ENCODE results near the gene CEP120. TPM values are rescaled to one million over a fixed set of nuclear protein-coding genes. Genes with fewer than 3 reads are reported as not detected.
"Not testable (repeated sequence)": the region's sequence is repeated elsewhere in the genome, so short reads cannot be mapped to it uniquely, and the experiment has no call there.

Gene CEP120
- total and polyA plus RNA-seq, 8 donors, result 3.5 to 27.5 (median 4.9) TPM

GRCh38 chr5:123436201-123436600, 13.0 kb upstream of the CEP120 start:
- H3K27me3 ChIP-seq, result no peaks in the 10 kb centered on the region
- H3K36me3 ChIP-seq, result no peaks in the 10 kb centered on the region
- no peaks in the 10 kb centered on the region for H3K9me3 ChIP-seq
- no peak overlapping the region for H3K4me3 ChIP-seq
- DNase-seq, result no peak
- TF ChIP-seq, protein P1, sequence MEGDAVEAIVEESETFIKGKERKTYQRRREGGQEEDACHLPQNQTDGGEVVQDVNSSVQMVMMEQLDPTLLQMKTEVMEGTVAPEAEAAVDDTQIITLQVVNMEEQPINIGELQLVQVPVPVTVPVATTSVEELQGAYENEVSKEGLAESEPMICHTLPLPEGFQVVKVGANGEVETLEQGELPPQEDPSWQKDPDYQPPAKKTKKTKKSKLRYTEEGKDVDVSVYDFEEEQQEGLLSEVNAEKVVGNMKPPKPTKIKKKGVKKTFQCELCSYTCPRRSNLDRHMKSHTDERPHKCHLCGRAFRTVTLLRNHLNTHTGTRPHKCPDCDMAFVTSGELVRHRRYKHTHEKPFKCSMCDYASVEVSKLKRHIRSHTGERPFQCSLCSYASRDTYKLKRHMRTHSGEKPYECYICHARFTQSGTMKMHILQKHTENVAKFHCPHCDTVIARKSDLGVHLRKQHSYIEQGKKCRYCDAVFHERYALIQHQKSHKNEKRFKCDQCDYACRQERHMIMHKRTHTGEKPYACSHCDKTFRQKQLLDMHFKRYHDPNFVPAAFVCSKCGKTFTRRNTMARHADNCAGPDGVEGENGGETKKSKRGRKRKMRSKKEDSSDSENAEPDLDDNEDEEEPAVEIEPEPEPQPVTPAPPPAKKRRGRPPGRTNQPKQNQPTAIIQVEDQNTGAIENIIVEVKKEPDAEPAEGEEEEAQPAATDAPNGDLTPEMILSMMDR (IDR thresholded peaks at IDR 0.05), result no peak
- TF ChIP-seq EP300 (IDR thresholded peaks at IDR 0.05) (no peak), POLR2AphosphoS5 (IDR thresholded peaks at IDR 0.05) (no peak), POLR2A (IDR thresholded peaks at IDR 0.05) (no peak)
- intact Hi-C loops (cut with DNase I; ENCODE audit: low total_unique reads), result no loop called here
- no peak overlapping the region for H3K27ac ChIP-seq
- WGBS, 5 donors, result 75 to 100% (median 91%) methylated on average over 1 of the region's 1 CpG
- peaks cover 0 to 5% (median 0%) of the 10 kb centered on the region in 4 donors for H3K4me1 ChIP-seq

DNA sequence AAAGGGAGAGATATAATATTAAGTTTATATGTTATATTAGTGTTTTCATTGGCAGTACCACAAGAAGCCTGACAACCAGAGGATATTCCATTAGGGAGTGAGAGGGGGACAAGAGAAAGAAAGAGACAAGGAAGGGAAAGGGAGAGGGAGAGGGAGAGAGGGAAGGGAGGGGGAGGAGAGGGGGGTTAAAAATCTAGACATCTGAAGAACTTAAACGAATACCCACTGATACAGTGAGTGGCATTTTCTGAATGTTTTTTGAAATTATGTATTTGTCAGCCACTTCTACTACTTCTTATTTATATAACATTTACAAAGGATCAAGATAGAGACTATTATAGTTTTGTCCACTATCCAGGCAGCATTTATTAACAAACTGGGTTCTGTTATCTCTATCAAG, 11.6 kb upstream of the CEP120 start:
- H3K27me3 ChIP-seq, result no peaks in the 10 kb centered on the region
- no peak for DNase-seq
- 80 to 92% (median 89%) methylated on average over 1 of the region's 1 CpG for WGBS, 5 donors
- no peaks in the 10 kb centered on the region for H3K36me3 ChIP-seq
- intact Hi-C loops (cut with DNase I; ENCODE audit: low total_unique reads), result no loop called here
- no peaks in the 10 kb centered on the region for H3K9me3 ChIP-seq
- H3K27ac ChIP-seq, result no peak overlapping the region
- H3K4me1 ChIP-seq, result peaks cover 0 to 14% (median 2%) of the 10 kb centered on the region in 4 donors
- no peak overlapping the region for H3K4me3 ChIP-seq
- TF ChIP-seq POLR2A (IDR thresholded peaks at IDR 0.05) (no peak), EP300 (IDR thresholded peaks at IDR 0.05) (no peak), POLR2AphosphoS5 (IDR thresholded peaks at IDR 0.05) (no peak)
- TF ChIP-seq, protein P1 (IDR thresholded peaks at IDR 0.05), result no peak

- Histone ChIP-seq H3K4me3 (no peak overlapping the region), H3K27me3 (no peaks in the 10 kb centered on the region), H3K9me3 (no peaks in the 10 kb centered on the region), H3K4me1 (peaks cover 0 to 25% (median 14%) of the 10 kb centered on the region in 4 donors), H3K36me3 (no peaks in the 10 kb centered on the region), H3K27ac (no peak overlapping the region)
- WGBS, 5 donors, result 84 to 93% (median 90%) methylated on average over 2 of the region's 2 CpGs
- intact Hi-C loops (cut with DNase I; ENCODE audit: low total_unique reads), result no loop called here
- no peak for TF ChIP-seq EP300 (IDR thresholded peaks at IDR 0.05)
- TF ChIP-seq POLR2A (IDR thresholded peaks at IDR 0.05), result no peak
- no peak for TF ChIP-seq POLR2AphosphoS5 (IDR thresholded peaks at IDR 0.05)
- TF ChIP-seq, protein P1 (IDR thresholded peaks at IDR 0.05), result no peak
- DNase-seq, result no peak
Observed at GRCh38 chr5:123433596-123433995, 10.4 kb upstream of the CEP120 start.

DNA sequence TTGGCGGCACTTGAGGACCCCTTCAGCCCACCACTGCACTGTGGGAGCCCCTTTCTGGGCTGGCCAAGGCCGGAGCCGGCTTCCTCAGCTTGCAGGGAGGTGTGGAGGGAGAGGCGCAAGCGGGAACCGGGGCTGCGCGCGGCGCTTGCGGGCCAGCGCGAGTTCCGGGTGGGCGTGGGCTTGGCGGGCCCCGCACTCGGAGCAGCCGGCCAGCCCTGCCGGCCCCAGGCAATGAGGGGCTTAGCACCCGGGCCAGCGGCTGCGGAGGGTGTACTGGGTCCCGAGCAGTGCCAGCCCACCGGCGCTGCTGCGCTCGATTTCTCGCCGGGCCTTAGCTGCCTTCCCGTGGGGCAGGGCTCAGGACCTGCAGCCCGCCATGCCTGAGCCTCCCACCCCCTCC, 7.2 kb upstream of the CEP120 start:
- intact Hi-C loops (cut with DNase I; ENCODE audit: low total_unique reads); DNase-seq; H3K36me3 ChIP-seq; H3K9me3 ChIP-seq; H3K27me3 ChIP-seq; H3K4me3 ChIP-seq: not testable (repeated sequence)
- 92 to 96% (median 95%) methylated on average over 19 to 32 of the region's 32 CpGs for WGBS, 5 donors
- H3K27ac ChIP-seq, result peak overlapping the region in 1 of 5 donors; percentile 61
- peaks cover 0 to 22% (median 18%) of the 10 kb centered on the region in 4 donors for H3K4me1 ChIP-seq

- intact Hi-C loops (cut with DNase I; ENCODE audit: low total_unique reads), result no loop called here
- Histone ChIP-seq H3K4me1 (peaks cover 0 to 22% (median 18%) of the 10 kb centered on the region in 4 donors), H3K9me3 (no peaks in the 10 kb centered on the region), H3K27ac (peak overlapping the region in 2 of 5 donors; percentile 62 to 69), H3K36me3 (no peaks in the 10 kb centered on the region), H3K27me3 (no peaks in the 10 kb centered on the region), H3K4me3 (no peak overlapping the region)
- TF ChIP-seq POLR2A (IDR thresholded peaks at IDR 0.05) (no peak), EP300 (IDR thresholded peaks at IDR 0.05) (no peak), POLR2AphosphoS5 (IDR thresholded peaks at IDR 0.05) (no peak)
- TF ChIP-seq, protein P1 (IDR thresholded peaks at IDR 0.05), result no peak
- DNase-seq, result peak in 1 of 2 donors; percentile 30
- 83 to 99% (median 87%) methylated on average over 2 of the region's 2 CpGs for WGBS, 5 donors
Observed at GRCh38 chr5:123429993-123430392, 6.8 kb upstream of the CEP120 start.
